WTC11 (cell line): Measurements from ENCODE around the gene PLCE1. TPM values are rescaled to one million over a fixed set of nuclear protein-coding genes. Genes with fewer than 3 reads are reported as not detected.

Source experiments
- ATAC-seq: fragments of 200-7000 bp; cut with Tn5 transposase; 2 replicates; pipeline ENCODE4 v1.10.0; 2021; ENCODE audit warnings: mild to moderate bottlenecking, moderate library complexity
- CTCF ChIA-PET: fragments of 300-600 bp; sonication (Branson Sonifier 250); formaldehyde crosslinking; loops from one replicate; lab custom pipeline; 2021; ENCODE audit warnings: antibody characterized with exemption; lab: Charles Lee
- POLR2A ChIA-PET: fragments of 350-600 bp; sonication (Branson Sonifier 250); formaldehyde crosslinking; loops from one replicate; lab custom pipeline; 2021; ENCODE audit warnings: antibody characterized with exemption; lab: Charles Lee
- DNase-seq: peaks from one replicate; pipeline ENCODE4 v3.0.0; 2021; ENCODE audit warnings: low spot score
- H3K27ac Mint-ChIP-seq: 2 replicates; pipeline ENCODE4 v1.8.0; 2021; ENCODE audit warnings: mixed read lengths
- H3K27me3 Mint-ChIP-seq: 2 replicates; pipeline ENCODE4 v1.8.0; 2021; ENCODE audit warnings: low read depth, mild to moderate bottlenecking, moderate library complexity, mixed read lengths
- H3K36me3 Mint-ChIP-seq: 2 replicates; pipeline ENCODE4 v1.8.0; 2021; ENCODE audit warnings: mixed read lengths
- H3K4me1 Mint-ChIP-seq: 2 replicates; pipeline ENCODE4 v1.8.0; 2022; ENCODE audit warnings: mixed read lengths
- H3K4me3 Mint-ChIP-seq: 2 replicates; pipeline ENCODE4 v1.8.0; 2021; ENCODE audit warnings: mild to moderate bottlenecking, moderate library complexity, mixed read lengths
- H3K9me3 Mint-ChIP-seq: 2 replicates; pipeline ENCODE4 v1.8.0; 2021; ENCODE audit warnings: mixed read lengths
- AFF4 ChIP-seq: sonication (generic); formaldehyde crosslinking; IDR thresholded peaks from 2 replicates; pipeline ENCODE4 v1.8.1; 2023; ENCODE audit warnings: mild to moderate bottlenecking, missing genetic modification reagents, borderline replicate concordance
- ATF2 ChIP-seq: sonication (generic); formaldehyde crosslinking; IDR thresholded peaks from 2 replicates; pipeline ENCODE4 v1.8.1; 2022; ENCODE audit warnings: low read depth, missing genetic modification reagents, borderline replicate concordance
- ESRRA ChIP-seq: sonication (generic); formaldehyde crosslinking; IDR thresholded peaks from 2 replicates; pipeline ENCODE4 v1.8.1; 2022; ENCODE audit warnings: mild to moderate bottlenecking, missing genetic modification reagents, borderline replicate concordance
- ETV6 ChIP-seq: sonication (generic); formaldehyde crosslinking; IDR thresholded peaks from 2 replicates; pipeline ENCODE4 v1.8.1; 2022; ENCODE audit warnings: mild to moderate bottlenecking, missing genetic modification reagents
- FOXP1 ChIP-seq: sonication (generic); formaldehyde crosslinking; IDR thresholded peaks from 2 replicates; pipeline ENCODE4 v1.8.0; 2022; ENCODE audit warnings: missing genetic modification reagents, mild to moderate bottlenecking, moderate library complexity, borderline replicate concordance
- GRHL2 ChIP-seq: fragments of 250-450 bp; sonication (Bioruptor Pico); IDR thresholded peaks from 2 replicates; pipeline ENCODE4 v1.8.0; 2022; ENCODE audit warnings: mild to moderate bottlenecking, moderate library complexity; ENCODE audit not compliant: insufficient replicate concordance, severe bottlenecking
- JAZF1 ChIP-seq: fragments of 250-450 bp; sonication (Bioruptor Pico); IDR thresholded peaks from 2 replicates; pipeline ENCODE4 v1.9.0; 2021; ENCODE audit warnings: moderate library complexity, mild to moderate bottlenecking, inconsistent platforms
- OVOL2 ChIP-seq: fragments of 250-450 bp; sonication (Bioruptor Pico); IDR thresholded peaks from 2 replicates; pipeline ENCODE4 v1.9.0; 2021; ENCODE audit warnings: mild to moderate bottlenecking, borderline replicate concordance
- PRRX2 ChIP-seq: fragments of 250-450 bp; sonication (Bioruptor Pico); IDR thresholded peaks from 2 replicates; pipeline ENCODE4 v1.8.0; 2021; ENCODE audit warnings: mild to moderate bottlenecking
- RORB ChIP-seq: fragments of 250-450 bp; sonication (Bioruptor Pico); IDR thresholded peaks from 2 replicates; pipeline ENCODE4 v1.9.0; 2021; ENCODE audit warnings: mild to moderate bottlenecking
- SOX15 ChIP-seq: fragments of 250-450 bp; sonication (Bioruptor Pico); IDR thresholded peaks from 2 replicates; pipeline ENCODE4 v1.9.0; 2021; ENCODE audit warnings: mild to moderate bottlenecking
- STAT6 ChIP-seq: sonication (generic); formaldehyde crosslinking; conservative IDR thresholded peaks from 2 replicates; pipeline ENCODE4 v1.8.1; 2023; ENCODE audit warnings: mild to moderate bottlenecking, low read depth, missing genetic modification reagents, moderate library complexity
- TEAD1 ChIP-seq: sonication (generic); formaldehyde crosslinking; IDR thresholded peaks from 2 replicates; pipeline ENCODE4 v1.8.0; 2022; ENCODE audit warnings: mild to moderate bottlenecking, missing genetic modification reagents
- TEAD4 ChIP-seq: sonication (generic); formaldehyde crosslinking; IDR thresholded peaks from 2 replicates; pipeline ENCODE4 v1.8.0; 2022; ENCODE audit warnings: mild to moderate bottlenecking, missing genetic modification reagents
- USF2 ChIP-seq: sonication (generic); formaldehyde crosslinking; IDR thresholded peaks from 2 replicates; pipeline ENCODE4 v1.8.1; 2023; ENCODE audit warnings: mild to moderate bottlenecking, missing genetic modification reagents, moderate library complexity
- ZNF219 ChIP-seq: sonication (generic); formaldehyde crosslinking; IDR thresholded peaks from 2 replicates; pipeline ENCODE4 v1.8.0; 2023; ENCODE audit warnings: missing genetic modification reagents, mild to moderate bottlenecking, borderline replicate concordance
- ZNF263 ChIP-seq: sonication (generic); formaldehyde crosslinking; IDR thresholded peaks from 2 replicates; pipeline ENCODE4 v1.8.1; 2022; ENCODE audit warnings: low read depth, mild to moderate bottlenecking, moderate library complexity, missing genetic modification reagents
- ZNF317 ChIP-seq: sonication (generic); formaldehyde crosslinking; IDR thresholded peaks from 2 replicates; pipeline ENCODE4 v1.8.1; 2023; ENCODE audit warnings: low read depth, mild to moderate bottlenecking, moderate library complexity, missing genetic modification reagents, borderline replicate concordance
- ZNF423 ChIP-seq: fragments of 250-450 bp; sonication (Bioruptor Pico); IDR thresholded peaks from 2 replicates; pipeline ENCODE4 v2.1.2; 2022; ENCODE audit warnings: mild to moderate bottlenecking, moderate library complexity
- total RNA-seq: library from RNA; stranded (reverse); gene quantifications from 3 replicates; pipeline ENCODE4 v1.2.3, GENCODE V29; 2021
- TF ChIP-seq, protein P1 (sequence below): sonication (generic); formaldehyde crosslinking; IDR thresholded peaks from 2 replicates; pipeline ENCODE4 v1.8.0; 2023; ENCODE audit warnings: missing genetic modification reagents, mild to moderate bottlenecking, borderline replicate concordance
- TF ChIP-seq, protein P2 (sequence below): fragments of 200-600 bp; IDR thresholded peaks from 2 replicates; pipeline ENCODE4 v1.8.0; 2022; ENCODE audit warnings: antibody characterized with exemption

Gene PLCE1
- total RNA-seq, 1 experiment from 2014 or later = 0.11 TPM

DNA sequence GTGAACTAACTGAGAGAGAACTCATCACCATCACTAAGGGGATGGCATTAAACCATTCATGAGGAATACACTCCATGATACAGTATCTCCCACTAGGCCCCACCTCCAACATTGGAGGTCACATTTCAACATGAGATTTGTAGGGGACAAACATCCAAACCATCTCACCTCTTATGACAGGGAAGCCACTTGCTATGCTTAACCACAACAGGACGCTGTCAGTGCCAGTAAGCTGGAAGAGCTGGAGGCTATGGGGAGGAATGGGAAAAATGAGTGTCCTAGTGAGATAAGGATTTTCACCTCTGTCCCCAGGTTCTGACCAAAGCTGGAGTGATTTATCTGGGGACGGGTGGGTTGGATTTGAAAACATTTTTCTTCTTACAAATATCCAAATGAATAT, 17.6 kb downstream of the PLCE1 start:
- H3K36me3 Mint-ChIP-seq = 0 out of 2 replicates have a peak, but pooled peaks cover 5% of the 10 kb centered on the region
- no peak for ATAC-seq
- peaks cover 23% of the 10 kb centered on the region for H3K9me3 Mint-ChIP-seq
- DNase-seq = no peak
- H3K27me3 Mint-ChIP-seq = peaks cover 2% of the 10 kb centered on the region; the same call in 1 of the 2 replicates
- no peak overlapping the region for H3K27ac Mint-ChIP-seq
- ChIA-PET POLR2A (no interaction called here), CTCF (no interaction called here)
- H3K4me1 Mint-ChIP-seq = peaks cover 8% of the 10 kb centered on the region
- no peak for TF ChIP-seq USF2 (CRISPR knock-in tag)
- TF ChIP-seq, protein P1, sequence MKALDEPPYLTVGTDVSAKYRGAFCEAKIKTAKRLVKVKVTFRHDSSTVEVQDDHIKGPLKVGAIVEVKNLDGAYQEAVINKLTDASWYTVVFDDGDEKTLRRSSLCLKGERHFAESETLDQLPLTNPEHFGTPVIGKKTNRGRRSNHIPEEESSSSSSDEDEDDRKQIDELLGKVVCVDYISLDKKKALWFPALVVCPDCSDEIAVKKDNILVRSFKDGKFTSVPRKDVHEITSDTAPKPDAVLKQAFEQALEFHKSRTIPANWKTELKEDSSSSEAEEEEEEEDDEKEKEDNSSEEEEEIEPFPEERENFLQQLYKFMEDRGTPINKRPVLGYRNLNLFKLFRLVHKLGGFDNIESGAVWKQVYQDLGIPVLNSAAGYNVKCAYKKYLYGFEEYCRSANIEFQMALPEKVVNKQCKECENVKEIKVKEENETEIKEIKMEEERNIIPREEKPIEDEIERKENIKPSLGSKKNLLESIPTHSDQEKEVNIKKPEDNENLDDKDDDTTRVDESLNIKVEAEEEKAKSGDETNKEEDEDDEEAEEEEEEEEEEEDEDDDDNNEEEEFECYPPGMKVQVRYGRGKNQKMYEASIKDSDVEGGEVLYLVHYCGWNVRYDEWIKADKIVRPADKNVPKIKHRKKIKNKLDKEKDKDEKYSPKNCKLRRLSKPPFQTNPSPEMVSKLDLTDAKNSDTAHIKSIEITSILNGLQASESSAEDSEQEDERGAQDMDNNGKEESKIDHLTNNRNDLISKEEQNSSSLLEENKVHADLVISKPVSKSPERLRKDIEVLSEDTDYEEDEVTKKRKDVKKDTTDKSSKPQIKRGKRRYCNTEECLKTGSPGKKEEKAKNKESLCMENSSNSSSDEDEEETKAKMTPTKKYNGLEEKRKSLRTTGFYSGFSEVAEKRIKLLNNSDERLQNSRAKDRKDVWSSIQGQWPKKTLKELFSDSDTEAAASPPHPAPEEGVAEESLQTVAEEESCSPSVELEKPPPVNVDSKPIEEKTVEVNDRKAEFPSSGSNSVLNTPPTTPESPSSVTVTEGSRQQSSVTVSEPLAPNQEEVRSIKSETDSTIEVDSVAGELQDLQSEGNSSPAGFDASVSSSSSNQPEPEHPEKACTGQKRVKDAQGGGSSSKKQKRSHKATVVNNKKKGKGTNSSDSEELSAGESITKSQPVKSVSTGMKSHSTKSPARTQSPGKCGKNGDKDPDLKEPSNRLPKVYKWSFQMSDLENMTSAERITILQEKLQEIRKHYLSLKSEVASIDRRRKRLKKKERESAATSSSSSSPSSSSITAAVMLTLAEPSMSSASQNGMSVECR (CRISPR knock-in tag) = no peak
- TF ChIP-seq ZNF263 = no peak
- no peak for TF ChIP-seq ZNF317 (CRISPR knock-in tag)
- TF ChIP-seq ATF2 (CRISPR knock-in tag) = no peak
- TF ChIP-seq TEAD1 = no peak
- no peak for TF ChIP-seq ZNF423
- TF ChIP-seq, protein P2, sequence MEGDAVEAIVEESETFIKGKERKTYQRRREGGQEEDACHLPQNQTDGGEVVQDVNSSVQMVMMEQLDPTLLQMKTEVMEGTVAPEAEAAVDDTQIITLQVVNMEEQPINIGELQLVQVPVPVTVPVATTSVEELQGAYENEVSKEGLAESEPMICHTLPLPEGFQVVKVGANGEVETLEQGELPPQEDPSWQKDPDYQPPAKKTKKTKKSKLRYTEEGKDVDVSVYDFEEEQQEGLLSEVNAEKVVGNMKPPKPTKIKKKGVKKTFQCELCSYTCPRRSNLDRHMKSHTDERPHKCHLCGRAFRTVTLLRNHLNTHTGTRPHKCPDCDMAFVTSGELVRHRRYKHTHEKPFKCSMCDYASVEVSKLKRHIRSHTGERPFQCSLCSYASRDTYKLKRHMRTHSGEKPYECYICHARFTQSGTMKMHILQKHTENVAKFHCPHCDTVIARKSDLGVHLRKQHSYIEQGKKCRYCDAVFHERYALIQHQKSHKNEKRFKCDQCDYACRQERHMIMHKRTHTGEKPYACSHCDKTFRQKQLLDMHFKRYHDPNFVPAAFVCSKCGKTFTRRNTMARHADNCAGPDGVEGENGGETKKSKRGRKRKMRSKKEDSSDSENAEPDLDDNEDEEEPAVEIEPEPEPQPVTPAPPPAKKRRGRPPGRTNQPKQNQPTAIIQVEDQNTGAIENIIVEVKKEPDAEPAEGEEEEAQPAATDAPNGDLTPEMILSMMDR = no peak
- no peak for TF ChIP-seq PRRX2 (CRISPR knock-in tag)
- TF ChIP-seq, all 79 proteins: peak for 0
- no peak overlapping the region for H3K4me3 Mint-ChIP-seq

- Mint-ChIP-seq H3K4me1 (peaks cover 13% of the 10 kb centered on the region), H3K4me3 (no peak overlapping the region), H3K36me3 (0 out of 2 replicates have a peak, but pooled peaks cover 5% of the 10 kb centered on the region), H3K9me3 (peaks cover 23% of the 10 kb centered on the region), H3K27me3 (peaks cover 2% of the 10 kb centered on the region; the same call in 1 of the 2 replicates), H3K27ac (no peak overlapping the region)
- ChIA-PET CTCF (no interaction called here), POLR2A (no interaction called here)
- ATAC-seq = no peak
- DNase-seq = no peak
- TF ChIP-seq JAZF1 (CRISPR knock-in tag) = no peak
- no peak for TF ChIP-seq RORB
- TF ChIP-seq AFF4 (CRISPR knock-in tag) = no peak
- TF ChIP-seq TEAD4 (CRISPR knock-in tag) = no peak
- no peak for TF ChIP-seq GRHL2 (CRISPR knock-in tag)
- no peak for TF ChIP-seq OVOL2 (CRISPR knock-in tag)
- no peak for TF ChIP-seq FOXP1 (CRISPR knock-in tag)
- no peak for TF ChIP-seq ETV6 (CRISPR knock-in tag)
- TF ChIP-seq STAT6 (CRISPR knock-in tag) = no peak
- TF ChIP-seq ZNF219 (CRISPR knock-in tag) = no peak
- TF ChIP-seq ESRRA (CRISPR knock-in tag) = no peak
- no peak for TF ChIP-seq SOX15 (CRISPR knock-in tag)
Measured at GRCh38 chr10:94012834-94013233, 19.1 kb downstream of the PLCE1 start.
